ENCODE results near the gene RBM15.

Gene RBM15

GRCh38 chr1:110338886-110339406 lies at the start of gene RBM15:
Gene RBM15, plus strand, starts transcription at chr1:110339377. Its CDS starts 29 bp downstream, at chr1:110339406.
- TF ChIP-seq, protein P1, sequence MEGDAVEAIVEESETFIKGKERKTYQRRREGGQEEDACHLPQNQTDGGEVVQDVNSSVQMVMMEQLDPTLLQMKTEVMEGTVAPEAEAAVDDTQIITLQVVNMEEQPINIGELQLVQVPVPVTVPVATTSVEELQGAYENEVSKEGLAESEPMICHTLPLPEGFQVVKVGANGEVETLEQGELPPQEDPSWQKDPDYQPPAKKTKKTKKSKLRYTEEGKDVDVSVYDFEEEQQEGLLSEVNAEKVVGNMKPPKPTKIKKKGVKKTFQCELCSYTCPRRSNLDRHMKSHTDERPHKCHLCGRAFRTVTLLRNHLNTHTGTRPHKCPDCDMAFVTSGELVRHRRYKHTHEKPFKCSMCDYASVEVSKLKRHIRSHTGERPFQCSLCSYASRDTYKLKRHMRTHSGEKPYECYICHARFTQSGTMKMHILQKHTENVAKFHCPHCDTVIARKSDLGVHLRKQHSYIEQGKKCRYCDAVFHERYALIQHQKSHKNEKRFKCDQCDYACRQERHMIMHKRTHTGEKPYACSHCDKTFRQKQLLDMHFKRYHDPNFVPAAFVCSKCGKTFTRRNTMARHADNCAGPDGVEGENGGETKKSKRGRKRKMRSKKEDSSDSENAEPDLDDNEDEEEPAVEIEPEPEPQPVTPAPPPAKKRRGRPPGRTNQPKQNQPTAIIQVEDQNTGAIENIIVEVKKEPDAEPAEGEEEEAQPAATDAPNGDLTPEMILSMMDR (IDR thresholded peaks at IDR 0.05; ENCODE audit: insufficient read depth, low read depth, low read length, missing control alignments): no peak
- peak within 1 kb of the TSS; percentile 96 for H3K4me3 ChIP-seq (ENCODE audit: low read length)
- DNase-seq (ENCODE audit: low read depth): peak; percentile 100

- TF ChIP-seq, protein P1 (IDR thresholded peaks at IDR 0.05; ENCODE audit: insufficient read depth, low read depth, low read length, missing control alignments): no peak
- DNase-seq (ENCODE audit: low read depth): no peak
- no peak overlapping the region for H3K4me3 ChIP-seq (ENCODE audit: low read length)
Observed at GRCh38 chr1:110291241-110292030, 47.7 kb upstream of the RBM15 start.

DNA sequence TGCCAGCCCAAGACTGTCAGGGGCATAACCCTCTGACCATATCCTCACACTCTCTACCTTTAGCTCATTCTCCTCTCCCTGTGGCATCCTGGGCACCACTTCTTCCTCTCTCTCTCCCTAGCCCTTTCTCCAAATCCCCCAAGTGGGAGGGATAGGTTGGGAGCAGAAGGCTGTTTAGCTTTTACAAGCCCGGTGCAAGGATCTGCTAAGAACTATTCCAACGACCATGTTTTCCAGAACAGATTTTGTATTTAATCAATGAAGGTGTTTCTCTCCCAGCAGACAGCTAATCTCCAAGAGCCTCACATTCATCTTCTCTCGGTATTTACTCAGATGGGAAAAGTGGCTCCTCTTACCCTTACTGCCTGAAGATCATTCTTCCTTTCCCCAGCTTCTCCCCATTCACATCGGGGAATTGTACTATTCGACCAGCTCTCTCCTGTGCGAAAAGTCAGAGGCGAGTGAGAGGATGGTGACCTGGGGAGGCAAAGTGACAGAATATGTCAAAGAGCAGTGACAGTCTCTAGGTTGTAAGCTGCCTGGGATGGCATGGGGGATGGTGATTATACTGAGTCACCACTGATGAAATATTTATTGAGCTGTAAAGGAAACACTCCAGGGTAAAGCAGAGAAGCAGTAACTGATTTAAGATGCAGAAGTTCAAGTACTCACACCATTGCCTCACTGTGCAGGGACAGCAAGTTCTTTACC lies 47.0 kb upstream of the RBM15 start:
- TF ChIP-seq, protein P1 (IDR thresholded peaks at IDR 0.05; ENCODE audit: insufficient read depth, low read depth, low read length, missing control alignments): no peak
- DNase-seq (ENCODE audit: low read depth): peak; percentile 67
- H3K4me3 ChIP-seq (ENCODE audit: low read length): no peak overlapping the region

GRCh38 chr1:110293601-110294104 lies 45.5 kb upstream of the RBM15 start:
- no peak for DNase-seq (ENCODE audit: low read depth)
- TF ChIP-seq, protein P1 (IDR thresholded peaks at IDR 0.05; ENCODE audit: insufficient read depth, low read depth, low read length, missing control alignments): no peak

DNA sequence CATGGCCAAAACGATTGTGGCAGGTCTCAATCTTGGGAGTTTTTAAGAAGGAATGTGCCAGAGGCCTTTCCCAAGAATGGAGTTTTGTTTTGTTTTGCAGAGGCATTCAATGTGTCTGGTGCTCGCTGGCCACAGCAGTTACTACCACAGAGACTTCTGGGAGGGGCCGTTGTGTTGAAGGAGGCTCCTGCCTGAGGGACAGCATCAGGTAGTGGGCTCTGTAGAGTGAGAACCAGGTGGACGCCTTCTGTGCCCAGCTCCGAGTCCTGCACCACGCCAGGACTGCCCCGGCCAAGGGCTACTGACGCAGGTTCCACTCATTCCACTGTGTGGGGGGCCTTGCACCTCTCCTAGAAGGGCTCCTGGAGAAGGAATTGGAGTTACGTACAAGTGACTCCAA lies 44.9 kb upstream of the RBM15 start:
- DNase-seq (ENCODE audit: low read depth): no peak
- H3K4me3 ChIP-seq (ENCODE audit: low read length): no peak overlapping the region
- TF ChIP-seq, protein P1 (IDR thresholded peaks at IDR 0.05; ENCODE audit: insufficient read depth, low read depth, low read length, missing control alignments): no peak

More at GRCh38 chr1:110293601-110294104, 45.5 kb upstream of the RBM15 start:
- H3K4me3 ChIP-seq (ENCODE audit: low read length): no peak overlapping the region

GRCh38 chr1:110298991-110299390 lies 40.2 kb upstream of the RBM15 start:
- no peak for DNase-seq (ENCODE audit: low read depth)
- H3K4me3 ChIP-seq (ENCODE audit: low read length): no peak overlapping the region
- TF ChIP-seq, protein P1 (IDR thresholded peaks at IDR 0.05; ENCODE audit: insufficient read depth, low read depth, low read length, missing control alignments): no peak

All from epithelial cell of esophagus (primary cell).